DND-41 (cell line): ENCODE measurements around the gene CYP4B1.

Experiments
- ATAC-seq: fragments of 200-7000 bp; cut with Tn5 transposase; 3 replicates; pipeline ENCODE4 v1.9.1; 2021; ENCODE audit warnings: low read depth; ENCODE audit not compliant: insufficient read depth
- DNase-seq: peaks from one replicate; pipeline ENCODE4 v3.0.0-alpha.2; 2020
- H2AFZ ChIP-seq: 2 replicates; pipeline ENCODE4 v1.6.0; 2012; ENCODE audit warnings: low read depth, low read length
- H3K27ac ChIP-seq: 2 replicates; pipeline ENCODE4 v1.5.1; 2012; ENCODE audit warnings: low read length, inconsistent platforms
- H3K27me3 ChIP-seq: fragments of 200-600 bp; sonication (generic); 2 replicates; pipeline ENCODE4 v1.6.0; 2012; ENCODE audit warnings: low read length, mild to moderate bottlenecking, inconsistent platforms; ENCODE audit not compliant: insufficient read depth, poor library complexity
- H3K36me3 ChIP-seq: 2 replicates; pipeline ENCODE4 v1.5.1; 2012; ENCODE audit warnings: low read length, inconsistent platforms; ENCODE audit not compliant: insufficient read depth
- H3K4me1 ChIP-seq: 2 replicates; pipeline ENCODE4 v1.5.1; 2012; ENCODE audit warnings: mild to moderate bottlenecking, low read length; ENCODE audit not compliant: insufficient read depth
- H3K4me2 ChIP-seq: 2 replicates; pipeline ENCODE4 v1.6.0; 2012; ENCODE audit warnings: mild to moderate bottlenecking, moderate library complexity, low read length, inconsistent platforms; ENCODE audit not compliant: insufficient read depth
- H3K4me3 ChIP-seq, 2 experiments: fragments of 200-600 bp in 1 of 2; shearing (Covaris generic) in 1 of 2; 2 replicates each; pipeline ENCODE4 v1.5.1; 2012 to 2016; ENCODE audit warnings: inconsistent platforms in 2 of 2, low read length in 2 of 2, mild to moderate bottlenecking in 2 of 2, low read depth in 1 of 2, moderate library complexity in 1 of 2
- H3K79me2 ChIP-seq: 2 replicates; pipeline ENCODE4 v1.6.0; 2012; ENCODE audit warnings: low read length, inconsistent platforms; ENCODE audit not compliant: insufficient read depth
- H3K9ac ChIP-seq: 2 replicates; pipeline ENCODE4 v1.6.0; 2012; ENCODE audit warnings: low read depth, mild to moderate bottlenecking, inconsistent platforms, low read length, moderate library complexity
- H3K9me3 ChIP-seq: 2 replicates; pipeline ENCODE4 v1.5.1; 2012; ENCODE audit warnings: low read length, moderate library complexity, mild to moderate bottlenecking, inconsistent platforms; ENCODE audit not compliant: insufficient read depth, severe bottlenecking
- H4K20me1 ChIP-seq: 2 replicates; pipeline ENCODE4 v1.6.0; 2012; ENCODE audit warnings: low read length; ENCODE audit not compliant: insufficient read depth
- EZH2 ChIP-seq: IDR thresholded peaks from 3 replicates; pipeline ENCODE4 v1.6.1; 2012; ENCODE audit warnings: borderline replicate concordance, low read depth, mild to moderate bottlenecking, moderate library complexity, low read length, inconsistent platforms; ENCODE audit not compliant: severe bottlenecking
- TF ChIP-seq, protein P1 (sequence below): IDR thresholded peaks from 2 replicates; pipeline ENCODE4 v1.5.1; 2012; ENCODE audit warnings: borderline replicate concordance, low read length, moderate library complexity, mild to moderate bottlenecking; ENCODE audit not compliant: poor library complexity, severe bottlenecking; ENCODE audit errors: extremely low read depth

CYP4B1 gene

DNA sequence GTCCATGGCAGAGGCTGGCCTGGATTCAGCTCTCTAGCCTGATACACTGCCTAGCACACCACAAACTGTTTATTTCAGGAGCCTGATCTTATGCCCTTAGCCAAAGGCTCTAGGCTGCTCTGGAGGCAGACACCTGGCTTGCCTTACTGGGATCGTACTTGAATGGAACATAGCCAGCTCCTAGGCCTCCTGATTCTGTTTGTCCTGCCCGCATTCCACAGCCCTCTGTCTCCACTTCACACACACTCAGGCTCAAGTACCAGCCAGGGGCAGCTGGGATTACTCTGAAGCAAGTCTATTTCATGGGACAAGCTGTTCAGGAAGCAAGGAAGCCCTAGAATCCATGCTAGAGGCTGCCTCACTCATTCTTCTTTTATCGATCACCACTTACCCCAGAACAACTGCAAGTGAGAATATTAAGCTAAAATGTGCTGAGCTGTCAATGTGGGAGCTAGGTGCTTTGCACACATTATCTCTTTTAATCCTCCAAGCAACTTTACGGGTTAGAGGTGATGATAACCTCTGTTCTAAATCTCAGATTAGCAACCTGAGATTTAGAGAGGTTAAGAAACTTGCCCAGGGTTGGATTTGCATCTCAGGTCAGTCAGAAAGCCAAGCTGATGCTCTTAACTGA lies 31.1 kb upstream of the CYP4B1 start:
- DNase-seq = no peak
- Histone ChIP-seq H3K79me2 (no peaks in the 10 kb centered on the region), H4K20me1 (no peaks in the 10 kb centered on the region), H2AFZ (no peak overlapping the region), H3K27ac (no peak overlapping the region), H3K4me1 (no peaks in the 10 kb centered on the region), H3K9me3 (peaks cover 34% of the 10 kb centered on the region), H3K4me3 (no peak overlapping the region), H3K4me2 (no peak overlapping the region), H3K27me3 (peaks cover 5% of the 10 kb centered on the region), H3K36me3 (no peaks in the 10 kb centered on the region), H3K9ac (no peak overlapping the region)
- TF ChIP-seq EZH2 = no peak
- TF ChIP-seq, protein P1, sequence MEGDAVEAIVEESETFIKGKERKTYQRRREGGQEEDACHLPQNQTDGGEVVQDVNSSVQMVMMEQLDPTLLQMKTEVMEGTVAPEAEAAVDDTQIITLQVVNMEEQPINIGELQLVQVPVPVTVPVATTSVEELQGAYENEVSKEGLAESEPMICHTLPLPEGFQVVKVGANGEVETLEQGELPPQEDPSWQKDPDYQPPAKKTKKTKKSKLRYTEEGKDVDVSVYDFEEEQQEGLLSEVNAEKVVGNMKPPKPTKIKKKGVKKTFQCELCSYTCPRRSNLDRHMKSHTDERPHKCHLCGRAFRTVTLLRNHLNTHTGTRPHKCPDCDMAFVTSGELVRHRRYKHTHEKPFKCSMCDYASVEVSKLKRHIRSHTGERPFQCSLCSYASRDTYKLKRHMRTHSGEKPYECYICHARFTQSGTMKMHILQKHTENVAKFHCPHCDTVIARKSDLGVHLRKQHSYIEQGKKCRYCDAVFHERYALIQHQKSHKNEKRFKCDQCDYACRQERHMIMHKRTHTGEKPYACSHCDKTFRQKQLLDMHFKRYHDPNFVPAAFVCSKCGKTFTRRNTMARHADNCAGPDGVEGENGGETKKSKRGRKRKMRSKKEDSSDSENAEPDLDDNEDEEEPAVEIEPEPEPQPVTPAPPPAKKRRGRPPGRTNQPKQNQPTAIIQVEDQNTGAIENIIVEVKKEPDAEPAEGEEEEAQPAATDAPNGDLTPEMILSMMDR = no peak
- ATAC-seq = no peak

- no peaks in the 10 kb centered on the region for H3K79me2 ChIP-seq
- H4K20me1 ChIP-seq = no peaks in the 10 kb centered on the region
- H3K27ac ChIP-seq = no peak overlapping the region
- ATAC-seq = no peak
- no peaks in the 10 kb centered on the region for H3K4me1 ChIP-seq
- H3K9me3 ChIP-seq = peaks cover 34% of the 10 kb centered on the region
- H3K9ac ChIP-seq = no peak overlapping the region
- no peak overlapping the region for H3K4me2 ChIP-seq
- no peak overlapping the region for H3K4me3 ChIP-seq
- TF ChIP-seq EZH2 = no peak
- TF ChIP-seq, protein P1 = no peak
- H3K36me3 ChIP-seq = no peaks in the 10 kb centered on the region
- DNase-seq = no peak
- H3K27me3 ChIP-seq = peaks cover 5% of the 10 kb centered on the region
- H2AFZ ChIP-seq = no peak overlapping the region
These were observed 30.4 kb upstream of the CYP4B1 start for GRCh38 chr1:46768445-46768844.

GRCh38 chr1:46769028-46769740 lies 29.7 kb upstream of the CYP4B1 start:
- no peaks in the 10 kb centered on the region for H3K4me1 ChIP-seq
- H3K27me3 ChIP-seq = peaks cover under 1% of the 10 kb centered on the region
- no peak for TF ChIP-seq EZH2
- TF ChIP-seq, protein P1 = no peak
- H3K27ac ChIP-seq = no peak overlapping the region
- H3K4me2 ChIP-seq = no peak overlapping the region
- no peak for ATAC-seq
- no peaks in the 10 kb centered on the region for H4K20me1 ChIP-seq
- no peaks in the 10 kb centered on the region for H3K36me3 ChIP-seq
- no peak overlapping the region for H2AFZ ChIP-seq
- DNase-seq = no peak
- H3K4me3 ChIP-seq = no peak overlapping the region
- no peaks in the 10 kb centered on the region for H3K79me2 ChIP-seq
- H3K9me3 ChIP-seq = peaks cover 36% of the 10 kb centered on the region
- H3K9ac ChIP-seq = no peak overlapping the region
